Cardiac fibroblast (primary cell): Measurements from ENCODE around the gene MTMR3.

Source experiments
- DNase-seq, 2 donors: peaks; one replicate each; pipeline versions ENCODE4 v3.0.0 to v3.0.0-alpha.2; 2010; ENCODE audit warnings: low read depth in 2 of 2
- H3K4me3 ChIP-seq, 2 donors: replicated peaks in 1 of 2; 1 replicate in 1 of 2; 2 replicates in 1 of 2; pipeline ENCODE4 v1.5.1; 2011; ENCODE audit warnings: low read depth in 2 of 2, low read length in 2 of 2, mild to moderate bottlenecking in 2 of 2, moderate library complexity in 1 of 2
- TF ChIP-seq, protein P1 (sequence below): IDR thresholded peaks from one replicate; pipeline ENCODE4 v1.5.1; 2011; ENCODE audit warnings: low read depth, mild to moderate bottlenecking, low read length, inconsistent platforms

Gene MTMR3

DNA sequence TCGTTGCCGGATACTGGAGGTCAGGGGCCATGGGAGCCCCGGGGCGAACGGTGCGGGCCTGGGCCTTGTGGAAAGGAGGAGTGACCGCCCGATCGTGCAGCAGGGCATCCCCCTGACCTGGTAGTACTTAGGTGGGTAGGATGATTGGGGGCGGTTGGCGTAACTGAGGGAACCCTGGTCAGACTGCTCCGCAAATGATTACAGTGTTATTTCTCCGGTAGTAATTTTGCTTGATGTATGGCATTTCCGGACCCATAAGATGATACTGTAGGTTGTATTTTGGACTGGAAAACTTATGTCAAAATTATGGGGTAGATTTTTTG lies 762 bp downstream of the MTMR3 start:
- TF ChIP-seq, protein P1, sequence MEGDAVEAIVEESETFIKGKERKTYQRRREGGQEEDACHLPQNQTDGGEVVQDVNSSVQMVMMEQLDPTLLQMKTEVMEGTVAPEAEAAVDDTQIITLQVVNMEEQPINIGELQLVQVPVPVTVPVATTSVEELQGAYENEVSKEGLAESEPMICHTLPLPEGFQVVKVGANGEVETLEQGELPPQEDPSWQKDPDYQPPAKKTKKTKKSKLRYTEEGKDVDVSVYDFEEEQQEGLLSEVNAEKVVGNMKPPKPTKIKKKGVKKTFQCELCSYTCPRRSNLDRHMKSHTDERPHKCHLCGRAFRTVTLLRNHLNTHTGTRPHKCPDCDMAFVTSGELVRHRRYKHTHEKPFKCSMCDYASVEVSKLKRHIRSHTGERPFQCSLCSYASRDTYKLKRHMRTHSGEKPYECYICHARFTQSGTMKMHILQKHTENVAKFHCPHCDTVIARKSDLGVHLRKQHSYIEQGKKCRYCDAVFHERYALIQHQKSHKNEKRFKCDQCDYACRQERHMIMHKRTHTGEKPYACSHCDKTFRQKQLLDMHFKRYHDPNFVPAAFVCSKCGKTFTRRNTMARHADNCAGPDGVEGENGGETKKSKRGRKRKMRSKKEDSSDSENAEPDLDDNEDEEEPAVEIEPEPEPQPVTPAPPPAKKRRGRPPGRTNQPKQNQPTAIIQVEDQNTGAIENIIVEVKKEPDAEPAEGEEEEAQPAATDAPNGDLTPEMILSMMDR: no peak
- DNase-seq: peak in 1 of 2 donors; percentile 14
- H3K4me3 ChIP-seq: peak overlapping the region; percentile 85 to 94

DNA sequence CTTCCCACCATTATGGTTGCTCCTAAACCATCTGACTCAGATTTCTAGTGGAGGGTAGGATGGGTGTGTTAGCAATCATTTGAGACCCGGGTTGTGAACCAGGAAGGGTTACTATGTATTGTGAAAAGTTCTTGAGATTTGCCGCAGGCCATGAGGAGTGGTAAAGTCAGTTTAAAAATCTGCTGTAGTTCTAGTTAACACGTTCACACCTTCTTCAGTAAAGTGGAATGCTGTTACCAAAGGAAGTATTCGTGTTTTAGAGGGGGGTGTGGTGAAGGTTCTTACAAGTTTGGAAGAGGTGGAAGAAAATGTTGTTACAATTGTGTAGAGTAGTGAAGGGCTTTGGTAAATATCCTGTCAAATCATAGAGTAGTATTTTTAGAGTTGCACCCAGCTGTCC lies 2.6 kb downstream of the MTMR3 start:
- TF ChIP-seq, protein P1: no peak
- H3K4me3 ChIP-seq: no peak overlapping the region

DNA sequence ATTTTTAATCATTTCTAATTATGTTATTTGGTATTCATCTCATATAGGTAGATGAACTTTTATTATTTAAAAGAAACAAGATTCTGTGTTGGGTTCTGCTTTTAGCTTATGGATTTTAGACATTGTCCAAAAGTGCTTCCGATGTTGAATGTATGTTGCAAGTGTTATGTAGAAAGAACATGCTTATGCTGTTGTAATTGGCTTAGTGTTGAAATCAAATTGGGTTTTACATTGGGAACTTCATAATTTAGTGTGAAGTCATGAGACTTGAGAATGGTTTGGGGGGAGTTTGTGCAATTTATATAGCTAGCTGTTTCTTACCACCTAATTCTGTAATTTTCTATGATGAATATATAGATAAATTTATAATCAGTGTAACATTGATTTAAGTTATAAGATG lies 3.6 kb downstream of the MTMR3 start:
- DNase-seq: no peak
- no peak overlapping the region for H3K4me3 ChIP-seq
- TF ChIP-seq, protein P1: no peak

More for the DNA sequence above, 2.6 kb downstream of the MTMR3 start:
- DNase-seq: no peak

DNA sequence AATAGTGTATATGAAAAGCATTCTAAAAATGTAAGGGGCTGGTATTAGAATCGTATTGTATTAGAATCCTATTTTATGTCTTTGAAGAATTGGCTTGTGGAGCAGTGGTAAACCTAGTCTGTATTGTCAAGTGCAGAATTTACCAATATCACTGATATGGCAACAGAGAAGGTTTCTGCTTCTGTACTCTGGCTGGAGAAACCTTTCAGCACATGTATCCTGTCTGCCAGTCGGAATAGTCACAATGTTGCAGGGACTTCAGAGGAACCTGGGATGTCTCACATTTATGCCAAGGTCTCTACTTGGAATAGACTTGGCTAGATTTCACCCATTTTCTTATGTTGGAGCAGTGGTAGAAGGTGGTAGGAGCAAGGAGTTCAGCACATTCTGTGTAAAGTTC lies 4.4 kb downstream of the MTMR3 start:
- H3K4me3 ChIP-seq: no peak overlapping the region
- TF ChIP-seq, protein P1: no peak
- no peak for DNase-seq

DNA sequence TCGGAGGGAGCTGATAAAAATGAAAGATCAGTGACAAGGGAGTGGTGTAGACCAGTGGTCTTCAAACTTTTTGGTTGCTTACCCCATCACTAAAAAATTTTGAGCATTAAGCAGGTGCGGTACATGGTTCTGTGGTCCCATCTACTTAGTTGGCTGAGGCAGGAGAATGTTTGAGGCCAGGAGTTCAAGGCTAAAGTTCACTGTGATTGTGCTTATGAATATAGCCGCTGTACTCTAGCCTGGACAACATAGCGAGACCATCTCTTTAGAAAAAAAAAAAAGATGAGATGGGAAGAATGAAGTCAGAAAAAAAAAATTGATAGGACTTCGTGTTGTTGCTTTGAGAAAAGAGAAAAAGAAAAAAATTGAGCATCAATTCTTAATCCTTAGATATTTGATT lies 7.8 kb downstream of the MTMR3 start:
- no peak overlapping the region for H3K4me3 ChIP-seq
- TF ChIP-seq, protein P1: no peak
- no peak for DNase-seq

DNA sequence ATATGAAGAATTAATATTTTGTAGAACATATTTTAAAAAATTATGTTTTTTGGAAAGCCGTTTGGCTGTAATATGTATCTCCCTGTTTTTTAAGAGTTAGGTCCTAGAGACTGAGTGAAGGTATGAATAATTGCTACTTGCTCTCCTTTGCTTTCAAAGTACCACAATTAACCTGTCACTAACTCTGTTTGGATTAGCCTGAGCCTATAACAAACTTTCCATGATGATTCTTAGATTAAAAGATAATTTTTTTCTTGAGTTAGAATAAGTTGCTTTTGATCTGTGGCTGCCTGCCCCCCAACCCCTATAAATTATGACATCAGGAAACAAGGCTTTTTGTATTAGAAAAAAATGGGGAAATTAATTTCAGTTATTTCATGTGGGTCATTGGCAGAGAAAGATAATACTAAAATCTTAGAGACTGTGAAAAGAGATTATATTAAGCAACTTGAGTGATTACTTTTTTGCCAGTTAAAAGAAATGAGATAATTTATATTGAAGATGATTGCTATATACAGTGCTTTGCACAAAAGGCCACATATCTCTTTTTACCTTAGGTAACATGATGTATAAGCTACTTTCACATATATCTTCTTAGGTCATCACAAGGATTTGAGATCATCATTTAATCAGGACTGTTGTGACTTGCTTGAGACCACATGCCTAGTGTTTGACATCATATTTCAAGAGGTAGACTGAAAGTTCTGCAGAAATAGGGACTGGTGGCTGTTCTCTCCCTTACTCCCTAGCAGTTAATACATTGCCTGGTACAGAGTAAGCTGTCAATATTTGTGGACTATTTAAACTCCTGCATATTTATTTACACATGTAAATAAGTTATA lies 9.6 kb downstream of the MTMR3 start:
- DNase-seq: no peak

More for the DNA sequence above, 9.6 kb downstream of the MTMR3 start:
- H3K4me3 ChIP-seq: no peak overlapping the region
- TF ChIP-seq, protein P1: no peak
